Ascending aorta (tissue), 2 donors: ENCODE measurements around the gene PHF2. TPM values are rescaled to one million over a fixed set of nuclear protein-coding genes. Genes with fewer than 3 reads are reported as not detected.

Experiments
- DNase-seq, 2 donors: peaks; one replicate each; pipeline ENCODE4 v3.0.0-alpha.2; 2019; ENCODE audit warnings: low spot score in 2 of 2
- H3K27ac ChIP-seq, 2 donors: fragments of 200-600 bp; sonication (generic); one replicate each; pipeline ENCODE4 v1.5.1; 2016 to 2017; ENCODE audit warnings: mild to moderate bottlenecking in 1 of 2
- H3K27me3 ChIP-seq: fragments of 200-600 bp; sonication (generic); one replicate; pipeline ENCODE4 v1.5.1; 2017
- H3K36me3 ChIP-seq, 2 donors: fragments of 200-600 bp; sonication (generic); one replicate each; pipeline ENCODE4 v1.5.1; 2016
- H3K4me1 ChIP-seq, 2 donors: fragments of 200-600 bp; sonication (generic); one replicate each; pipeline ENCODE4 v1.5.1; 2016 to 2017; ENCODE audit warnings: mild to moderate bottlenecking in 1 of 2
- H3K4me3 ChIP-seq, 2 donors: fragments of 200-600 bp; sonication (generic); one replicate each; pipeline ENCODE4 v1.5.1; 2016 to 2017; ENCODE audit warnings: mild to moderate bottlenecking in 1 of 2
- H3K9me3 ChIP-seq, 2 donors: fragments of 200-600 bp; sonication (generic); one replicate each; pipeline ENCODE4 v1.5.1; 2016
- CTCF ChIP-seq, 3 experiments: fragments of 200-600 bp in 2 of 3; fragments of 450-650 bp in 1 of 3; sonication (generic) in 2 of 3; IDR thresholded peaks; one replicate each; pipeline ENCODE4 v1.5.1; 2016 to 2019; ENCODE audit warnings: antibody characterized with exemption in 3 of 3, mild to moderate bottlenecking in 1 of 3, moderate library complexity in 1 of 3
- intact Hi-C: fragments of 100-400 bp; cut with DNase I; formaldehyde crosslinking; loops from one replicate; pipeline ENCODE4 v1.15.1; 2023
- total RNA-seq: library from RNA; depleted of rRNA; stranded (reverse); fragments of >200 nt; gene quantifications from one replicate; pipeline ENCODE4 v1.1.0, GENCODE V29; 2016

The PHF2 gene
- total RNA-seq, 1 donor from 2014 or later: 45.1 TPM

- H3K27me3 ChIP-seq: no peaks in the 10 kb centered on the region
- H3K9me3 ChIP-seq: no peaks in the 10 kb centered on the region
- H3K27ac ChIP-seq: peak overlapping the region; percentile 93 to 99
- TF ChIP-seq CTCF (IDR thresholded peaks at IDR 0.05): no peak
- intact Hi-C loops: loop anchor here (1.0 to 10.0 kb wide), 4 partner anchors 9 to 470 kb away; partner anchors contain the start of genes CARD19, FAM120A, NINJ1 and PHF2
- H3K4me1 ChIP-seq: peaks cover 6 to 10% of the 10 kb centered on the region in 2 donors
- H3K4me3 ChIP-seq: peak overlapping the region; percentile 69 to 91
- H3K36me3 ChIP-seq: peaks cover 18 to 22% of the 10 kb centered on the region in 2 donors
- no peak for DNase-seq
Observed at GRCh38 chr9:93567271-93567959, 9.0 kb upstream of the PHF2 start.

- intact Hi-C loops: loop anchor here (5.0 to 10.0 kb wide), 2 partner anchors 433 to 471 kb away; partner anchors contain the start of genes CARD19 and NINJ1
- Histone ChIP-seq H3K4me1 (peaks cover 6 to 10% of the 10 kb centered on the region in 2 donors), H3K4me3 (no peak overlapping the region), H3K27me3 (no peaks in the 10 kb centered on the region), H3K27ac (no peak overlapping the region), H3K36me3 (peaks cover 11 to 15% of the 10 kb centered on the region in 2 donors), H3K9me3 (no peaks in the 10 kb centered on the region)
- no peak for TF ChIP-seq CTCF (IDR thresholded peaks at IDR 0.05)
- DNase-seq: no peak
Observed at GRCh38 chr9:93568169-93568568, 8.2 kb upstream of the PHF2 start.

GRCh38 chr9:93569621-93570174 lies 6.7 kb upstream of the PHF2 start:
- H3K36me3 ChIP-seq: peaks cover 0 to under 1% of the 10 kb centered on the region in 2 donors
- no peak for DNase-seq
- no peak for TF ChIP-seq CTCF (IDR thresholded peaks at IDR 0.05)
- H3K27me3 ChIP-seq: no peaks in the 10 kb centered on the region
- H3K9me3 ChIP-seq: no peaks in the 10 kb centered on the region
- no peak overlapping the region for H3K27ac ChIP-seq
- H3K4me3 ChIP-seq: no peak overlapping the region
- H3K4me1 ChIP-seq: peaks cover 6 to 13% of the 10 kb centered on the region in 2 donors
- intact Hi-C loops: loop anchor here (5.0 to 10.0 kb wide), 4 partner anchors 395 to 1945 kb away; partner anchors contain the start of genes CARD19, NINJ1 and PTCH1

- Histone ChIP-seq H3K27me3 (no peaks in the 10 kb centered on the region), H3K9me3 (no peaks in the 10 kb centered on the region), H3K36me3 (no peaks in the 10 kb centered on the region), H3K4me1 (peaks cover 5 to 15% of the 10 kb centered on the region in 2 donors), H3K4me3 (no peak overlapping the region), H3K27ac (no peak overlapping the region)
- intact Hi-C loops: loop anchor here (10.0 kb wide), 2 partner anchors 393 to 1943 kb away; partner anchors contain the start of gene PTCH1
- no peak for DNase-seq
- TF ChIP-seq CTCF (IDR thresholded peaks at IDR 0.05): no peak
Observed at GRCh38 chr9:93572221-93572620, 4.2 kb upstream of the PHF2 start.

- H3K4me3 ChIP-seq: no peak overlapping the region
- H3K27ac ChIP-seq: no peak overlapping the region
- intact Hi-C loops: loop anchor here (10.0 kb wide), 2 partner anchors 392 to 1942 kb away; partner anchors contain the start of gene PTCH1
- no peaks in the 10 kb centered on the region for H3K36me3 ChIP-seq
- H3K4me1 ChIP-seq: peaks cover 0 to 11% of the 10 kb centered on the region in 2 donors
- H3K27me3 ChIP-seq: no peaks in the 10 kb centered on the region
- no peaks in the 10 kb centered on the region for H3K9me3 ChIP-seq
- TF ChIP-seq CTCF (IDR thresholded peaks at IDR 0.05): no peak
- no peak for DNase-seq
Observed at GRCh38 chr9:93572636-93573515, 3.5 kb upstream of the PHF2 start.
